Umbilical cord (tissue), 2 donors: Measurements from ENCODE around the gene ANO10. TPM values are rescaled to one million over a fixed set of nuclear protein-coding genes. Genes with fewer than 3 reads are reported as not detected.
"Not testable (repeated sequence)": the region's sequence is repeated elsewhere in the genome, so short reads cannot be mapped to it uniquely, and the experiment has no call there.

Experiments used
- DNase-seq: peaks from one replicate; pipeline ENCODE4 v3.0.0-alpha.2; 2015; ENCODE audit warnings: low spot score
- total RNA-seq: library from RNA; depleted of rRNA; stranded (reverse); fragments of >200 nt; gene quantifications from one replicate; pipeline ENCODE4 v1.2.3, GENCODE V29; 2014; ENCODE audit warnings: low replicate concordance; ENCODE audit not compliant: insufficient read depth

ANO10 gene
- total RNA-seq, 1 donor from 2014 or later, result 25.8 TPM

DNA sequence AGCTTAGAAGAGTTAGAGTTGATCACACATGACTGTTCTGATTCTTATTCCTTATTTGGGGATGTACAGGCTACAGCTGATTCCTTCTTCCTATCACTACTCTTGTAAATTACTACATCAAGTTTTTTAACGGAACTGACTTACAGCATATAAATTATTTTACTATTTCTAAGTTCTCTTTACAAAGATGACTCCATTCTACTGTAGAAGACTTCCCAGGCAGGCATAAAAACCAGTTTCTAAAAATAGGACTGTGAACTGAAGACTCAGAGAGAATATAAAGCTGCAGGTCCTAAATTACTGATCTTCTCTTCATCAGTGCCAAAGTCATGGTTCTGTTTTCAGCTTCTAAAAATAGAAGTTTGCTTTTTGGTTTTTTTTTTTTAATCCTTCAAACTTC lies 38.9 kb downstream of the ANO10 start:
- peak; percentile 73 for DNase-seq

DNA sequence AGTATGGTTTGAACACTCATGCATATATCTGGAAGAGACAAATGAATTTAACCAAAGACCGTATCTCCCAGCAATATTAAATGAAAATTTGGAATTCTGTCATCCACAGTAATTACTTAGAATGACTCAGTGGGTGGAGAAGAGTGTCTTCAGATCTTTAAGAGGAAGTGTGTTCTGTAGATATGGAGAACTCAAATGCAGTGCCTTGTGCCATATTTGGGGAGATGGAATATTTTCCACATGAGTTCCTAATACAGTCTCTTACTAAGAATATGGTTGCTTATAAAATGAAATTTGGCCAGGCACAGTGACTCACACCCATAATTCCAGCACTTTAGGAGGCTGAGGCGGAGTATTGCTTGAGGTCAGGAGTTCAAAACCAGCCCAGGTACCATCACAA lies 40.5 kb downstream of the ANO10 start:
- DNase-seq, result no peak

DNA sequence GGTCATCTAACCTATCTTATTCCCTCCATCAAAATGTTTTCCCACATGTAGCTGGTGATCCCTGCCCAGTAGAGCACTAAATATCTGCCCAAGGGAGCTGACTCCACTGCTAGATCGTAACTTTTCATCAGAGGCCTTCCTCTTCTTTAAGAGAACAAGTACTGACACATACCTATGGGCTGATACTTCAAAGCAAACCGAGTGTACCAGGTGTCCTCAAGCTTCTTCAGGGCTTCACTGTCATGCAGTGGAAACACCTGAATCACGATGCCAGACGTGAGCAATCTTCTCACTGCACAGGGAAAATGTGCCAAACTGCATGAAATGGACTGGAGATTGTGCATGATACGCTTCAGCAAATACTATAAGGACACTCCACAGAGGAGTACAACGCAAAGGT lies 41.6 kb downstream of the ANO10 start:
- DNase-seq, result peak; percentile 5

DNA sequence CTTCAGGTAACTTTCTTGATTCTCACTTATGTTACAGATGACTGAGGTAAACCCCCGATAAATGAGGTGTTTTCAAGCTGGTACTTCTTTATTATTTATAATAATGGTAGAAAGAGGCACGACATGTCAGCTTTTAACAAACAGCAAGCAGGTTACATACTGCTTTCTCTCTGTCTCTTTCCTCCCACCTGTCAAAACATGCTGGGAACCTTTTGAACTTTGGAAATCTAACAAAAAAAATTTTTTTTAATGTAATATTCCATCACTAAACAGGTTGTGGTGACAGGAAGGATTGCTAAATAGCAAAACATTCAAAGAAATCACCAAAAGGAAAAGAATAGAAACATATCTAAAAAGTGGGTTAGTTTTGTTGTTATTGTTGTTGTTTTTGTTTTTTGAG lies 48.2 kb downstream of the ANO10 start:
- no peak for DNase-seq

DNA sequence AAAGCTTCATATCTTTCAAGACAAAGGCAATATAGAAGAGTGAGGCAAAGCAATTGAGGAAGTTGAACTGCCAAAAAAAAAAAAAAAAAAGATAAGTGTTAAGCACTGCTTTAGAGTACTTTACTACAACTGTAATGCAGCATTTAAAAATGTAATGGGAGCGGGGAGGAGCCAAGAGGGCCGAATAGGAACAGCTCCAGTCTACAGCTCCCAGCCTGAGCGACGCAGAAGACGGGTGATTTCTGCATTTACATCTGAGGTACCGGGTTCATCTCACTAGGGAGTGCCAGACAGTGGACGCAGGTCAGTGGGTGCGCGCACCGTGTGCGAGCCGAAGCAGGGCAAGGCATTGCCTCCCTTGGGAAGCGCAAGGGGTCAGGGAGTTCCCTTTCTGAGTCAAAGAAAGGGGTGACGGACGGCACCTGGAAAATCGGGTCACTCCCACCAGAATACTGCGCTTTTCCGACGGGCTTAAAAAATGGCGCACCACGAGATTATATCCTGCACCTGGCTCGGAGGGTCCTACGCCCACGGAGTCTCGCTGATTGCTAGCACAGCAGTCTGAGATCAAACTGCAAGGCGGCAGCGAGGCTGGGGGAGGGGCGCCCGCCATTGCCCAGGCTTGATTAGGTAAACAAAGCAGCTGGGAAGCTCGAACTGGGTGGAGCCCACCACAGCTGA lies 56.0 kb downstream of the ANO10 start:
- not testable (repeated sequence) for DNase-seq

DNA sequence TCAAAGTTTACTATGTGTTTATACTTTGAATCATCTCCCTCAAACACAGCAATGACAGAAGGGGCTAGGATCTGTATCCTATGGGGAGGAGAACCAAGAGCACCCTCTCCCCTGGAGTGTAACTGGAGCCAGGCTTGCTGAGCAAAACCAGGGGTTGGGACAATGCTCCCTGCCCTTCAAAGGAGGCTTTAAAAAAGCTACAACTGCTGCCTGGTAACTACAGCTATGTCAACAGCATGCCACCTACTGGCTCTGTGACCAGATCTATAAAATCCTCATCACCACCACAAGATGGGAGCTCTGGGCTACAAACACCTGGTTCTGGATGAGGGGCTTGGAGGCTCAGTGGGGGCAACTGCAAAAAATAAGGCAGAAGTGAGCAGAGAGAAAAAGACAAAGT lies 61.9 kb downstream of the ANO10 start:
- no peak for DNase-seq

DNA sequence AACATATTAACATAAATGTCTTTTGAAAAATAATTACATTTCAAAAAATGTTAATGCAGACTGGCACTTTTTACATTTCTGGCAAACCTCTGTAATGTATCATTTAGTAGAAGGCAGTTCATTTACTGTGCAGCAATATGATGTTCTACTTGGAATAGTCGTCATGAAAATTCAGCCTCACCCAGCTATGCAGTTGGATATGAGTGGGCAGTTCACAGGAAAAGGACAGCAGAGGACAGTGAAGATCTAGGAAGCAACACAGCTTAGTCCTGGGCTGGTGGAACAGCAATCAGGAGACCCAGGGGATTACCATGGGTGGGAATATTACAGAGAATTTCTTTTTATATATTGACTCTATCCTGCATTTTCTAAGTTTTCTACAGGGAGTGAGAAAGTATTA lies 63.6 kb downstream of the ANO10 start:
- no peak for DNase-seq

DNA sequence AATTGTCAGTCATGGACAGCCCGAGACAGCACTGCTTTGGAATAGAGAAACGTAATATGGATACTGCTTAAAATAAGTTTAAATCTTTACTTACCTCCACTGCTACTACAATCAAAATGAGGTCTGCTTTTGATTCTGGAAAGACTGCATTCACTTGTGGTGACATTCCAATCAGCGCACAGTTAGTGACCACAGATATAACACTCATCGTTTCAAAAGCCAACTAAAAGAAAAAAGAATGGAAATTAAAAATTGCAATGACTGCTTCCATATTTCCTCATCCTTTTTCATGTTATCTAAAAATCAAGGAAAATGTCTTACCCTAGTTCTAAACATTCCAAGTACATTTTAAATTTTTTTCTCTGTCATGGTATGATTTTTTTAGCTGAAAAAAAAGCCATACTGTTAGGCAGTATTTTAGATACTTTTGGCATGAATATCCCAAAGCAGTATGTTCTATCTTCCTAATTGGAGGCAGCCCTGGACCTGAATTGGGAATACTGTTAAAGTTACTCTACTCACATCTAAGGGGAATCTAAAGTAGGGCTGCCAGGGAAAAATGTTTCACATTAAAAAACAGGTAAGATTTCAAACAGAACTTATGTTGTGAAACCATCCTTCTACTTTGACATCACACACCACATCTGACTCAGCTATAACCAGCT lies 72.1 kb downstream of the ANO10 start:
- DNase-seq, result no peak

DNA sequence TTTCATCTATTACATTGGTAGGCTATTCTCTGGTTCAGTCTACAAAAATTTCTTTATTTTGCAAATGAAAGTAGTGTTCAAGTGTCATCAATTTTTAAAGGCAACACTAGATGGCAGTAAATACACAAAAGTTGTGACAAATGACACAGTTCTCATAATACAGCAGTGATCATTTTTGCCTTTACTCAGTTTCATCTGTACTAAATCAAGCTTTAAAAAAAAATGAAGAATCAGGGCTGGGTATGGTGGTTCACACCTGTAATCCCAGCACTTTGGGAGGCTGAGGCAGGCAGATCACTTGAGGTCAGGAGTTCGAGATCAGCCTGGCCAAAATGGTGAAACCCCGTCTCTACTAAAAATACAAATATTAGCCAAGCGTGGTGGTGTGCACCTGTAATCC lies 77.5 kb downstream of the ANO10 start:
- DNase-seq, result peak; percentile 54

DNA sequence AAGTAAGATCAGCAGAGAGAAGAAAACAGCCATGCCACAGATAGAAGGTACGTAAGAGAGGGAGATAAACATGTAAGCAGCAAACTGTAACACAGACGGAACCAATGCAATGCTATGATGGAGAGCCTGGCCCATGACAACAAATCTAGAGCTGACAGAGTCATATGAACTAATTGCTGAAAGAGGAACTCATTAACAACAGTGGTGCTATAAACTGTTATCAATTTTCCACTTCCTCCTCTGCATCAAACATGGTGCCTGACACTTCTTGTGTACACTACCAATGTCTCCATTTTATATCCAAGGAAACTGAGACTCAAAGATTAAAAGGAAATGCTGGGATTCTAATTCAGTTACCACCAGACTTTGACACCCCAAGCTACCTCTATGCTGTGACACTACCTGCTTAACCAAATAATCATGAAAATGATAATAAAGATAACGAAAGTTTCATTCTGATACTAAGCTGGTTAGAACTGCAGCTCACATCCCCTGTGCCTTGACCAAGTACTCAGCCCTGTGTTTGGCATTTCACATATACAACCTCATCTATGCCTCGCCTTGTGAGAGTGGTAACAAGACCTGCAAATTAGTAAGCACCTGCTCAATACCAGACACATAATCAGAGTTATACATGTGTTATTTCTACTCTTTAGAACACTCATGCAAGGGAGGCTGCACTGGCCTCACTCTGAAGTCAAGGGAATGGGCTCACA lies 79.3 kb downstream of the ANO10 start:
- DNase-seq, result no peak

DNA sequence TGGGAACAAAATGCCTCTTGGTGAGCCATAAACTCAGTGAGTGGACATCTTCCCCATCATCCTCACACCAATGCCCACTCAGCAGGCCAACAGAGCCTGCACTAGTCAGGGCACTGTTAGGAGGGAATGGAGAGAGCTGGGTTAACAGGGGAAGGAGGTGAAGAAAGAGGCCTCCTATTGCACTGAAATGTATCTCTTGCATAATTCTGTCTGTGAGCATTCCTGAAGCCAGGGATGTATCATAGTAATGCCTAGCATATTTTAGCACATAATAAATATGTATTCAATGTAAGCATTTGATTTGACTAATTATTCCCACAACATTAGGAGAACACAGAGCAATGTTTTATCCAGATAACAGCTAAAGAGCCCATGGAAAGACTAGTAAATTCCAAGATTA lies 81.2 kb downstream of the ANO10 start:
- DNase-seq, result peak; percentile 9

DNA sequence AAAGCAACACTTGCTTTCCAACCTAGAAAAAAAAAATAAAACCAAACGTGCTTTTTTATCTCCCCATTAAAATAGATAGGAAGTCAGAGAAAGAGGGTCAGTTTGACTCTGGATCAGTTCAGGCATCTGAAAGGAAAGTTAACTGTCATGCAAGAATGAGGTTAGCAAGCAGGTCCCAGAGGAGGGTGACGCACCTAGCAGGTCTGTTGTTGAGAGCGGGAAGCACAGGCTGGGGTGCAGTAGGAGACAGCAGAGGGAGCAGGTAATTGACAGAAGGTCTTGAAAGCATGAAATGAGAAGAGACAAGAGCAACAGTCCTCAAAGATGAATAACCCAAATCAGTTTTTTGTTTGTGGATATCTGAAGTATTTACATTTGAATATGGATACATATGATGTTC lies 82.5 kb downstream of the ANO10 start:
- no peak for DNase-seq

DNA sequence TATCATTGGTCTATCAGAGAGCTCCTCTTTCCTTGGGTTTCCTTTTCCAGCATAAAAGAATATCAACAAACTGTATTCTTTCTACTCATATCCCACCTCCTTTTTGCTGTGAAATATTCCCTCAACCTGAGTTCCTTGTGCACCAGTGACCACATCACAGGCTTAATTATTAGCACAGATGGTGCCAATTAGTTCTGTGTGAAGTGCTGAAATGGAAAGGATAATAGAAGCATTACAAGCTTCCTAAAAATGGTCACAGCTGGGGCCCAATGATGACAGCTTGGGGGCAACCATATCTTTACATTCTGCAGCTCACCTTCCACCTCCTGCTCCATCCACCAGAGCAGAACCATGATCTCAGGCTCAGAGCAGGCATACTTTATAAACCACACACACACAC lies 84.6 kb downstream of the ANO10 start:
- DNase-seq, result no peak

DNA sequence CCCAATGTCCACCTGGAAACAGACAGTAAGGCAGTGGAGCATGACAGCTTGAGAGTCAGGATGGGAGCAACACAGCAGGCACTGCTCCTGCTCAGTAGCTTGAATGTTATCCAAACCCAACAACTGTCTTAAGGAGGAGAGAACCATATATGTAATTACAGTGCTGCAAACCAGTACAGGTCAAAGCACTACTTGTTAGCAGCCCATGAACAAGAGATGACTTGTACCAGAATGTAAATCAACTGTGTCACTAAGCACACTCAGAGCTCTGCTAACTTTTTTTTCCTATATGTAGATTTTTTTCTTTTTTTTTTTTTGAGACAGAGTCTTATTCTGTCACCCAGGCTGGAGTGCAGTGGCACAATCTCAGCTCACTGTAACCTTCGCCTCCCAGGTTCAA lies 87.1 kb downstream of the ANO10 start:
- peak; percentile 8 for DNase-seq

DNA sequence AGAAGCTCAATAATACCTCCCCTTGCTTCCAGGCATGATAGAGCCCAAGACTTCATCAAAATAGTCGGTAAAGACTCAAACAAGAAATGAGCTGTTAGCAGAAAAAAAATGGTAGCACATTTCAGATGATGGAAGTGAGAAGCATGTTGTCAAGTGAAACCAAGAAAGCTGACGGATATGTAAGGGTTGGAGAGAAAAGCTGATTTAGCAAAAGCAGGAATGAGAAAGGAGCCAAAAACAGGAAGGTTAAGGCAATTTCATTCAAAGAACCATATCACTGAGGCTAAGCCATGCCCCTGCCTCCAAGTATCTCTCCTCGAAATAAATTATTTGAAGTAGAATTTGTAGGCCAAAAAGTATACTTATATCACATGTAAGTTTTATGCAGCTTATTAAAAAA lies 88.8 kb downstream of the ANO10 start:
- DNase-seq, result no peak

DNA sequence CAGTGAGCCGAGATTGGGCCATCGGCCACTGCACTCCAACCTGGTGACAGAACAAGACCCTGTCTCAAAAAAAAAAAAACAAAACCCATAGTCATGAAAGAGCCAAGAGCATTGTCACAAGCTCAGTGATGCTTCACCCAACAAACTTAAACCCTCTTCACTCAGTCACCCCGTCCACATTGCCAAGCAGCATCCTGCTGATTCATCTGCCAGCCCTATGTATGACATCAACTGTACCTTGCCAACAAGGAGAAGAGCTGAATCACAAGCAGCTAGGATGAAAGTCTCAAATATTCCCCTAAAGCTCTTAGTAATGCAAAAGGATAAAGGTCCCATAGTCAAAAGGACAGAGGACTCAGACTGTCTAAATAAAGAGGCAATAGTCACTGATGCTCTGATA lies 90.0 kb downstream of the ANO10 start:
- DNase-seq, result peak; percentile 17

DNA sequence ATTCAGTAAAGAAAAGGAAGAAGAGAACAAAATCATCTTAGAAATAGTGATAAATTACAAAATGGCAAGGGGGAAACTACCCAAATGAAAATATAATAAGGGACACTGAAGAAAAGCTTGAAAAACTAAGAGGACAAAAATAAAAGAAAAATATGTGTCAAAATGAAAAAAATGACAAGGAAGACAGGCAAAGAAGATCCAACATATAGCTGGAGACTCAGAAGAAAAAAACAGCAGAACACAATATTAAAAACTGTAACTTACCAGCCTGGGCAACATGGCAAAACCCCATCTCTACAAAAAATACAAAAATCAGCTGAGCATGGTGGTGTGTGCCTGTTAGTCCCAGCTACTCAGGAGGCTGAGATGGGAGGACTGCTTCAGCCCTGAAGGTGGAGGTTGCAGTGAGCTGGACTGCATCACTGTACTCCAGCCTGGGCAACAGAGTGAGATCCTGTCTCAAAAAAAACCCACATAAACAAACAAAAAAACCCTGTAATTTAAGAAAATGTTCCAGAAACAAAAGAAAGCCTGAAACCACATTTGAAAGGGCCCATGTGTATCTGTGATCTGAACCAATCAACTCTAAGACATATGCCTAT lies 93.2 kb downstream of the ANO10 start:
- DNase-seq, result no peak

DNA sequence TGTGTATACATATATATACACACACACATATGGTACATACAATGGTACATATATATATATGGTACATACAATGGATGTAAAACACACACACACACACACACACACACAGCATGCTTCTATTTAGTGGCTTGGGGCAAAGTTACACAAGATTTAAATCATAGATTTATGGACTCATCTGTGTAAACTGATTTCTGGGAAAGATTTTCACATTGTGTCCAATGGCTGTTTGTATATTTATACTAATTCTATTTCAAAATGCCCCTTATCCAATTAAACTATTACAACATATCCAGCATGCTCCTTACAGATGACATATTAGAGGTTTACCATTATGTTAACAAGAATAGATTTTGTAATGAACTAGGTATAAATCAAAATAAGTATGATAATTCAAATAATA lies 94.9 kb downstream of the ANO10 start:
- DNase-seq, result no peak

DNA sequence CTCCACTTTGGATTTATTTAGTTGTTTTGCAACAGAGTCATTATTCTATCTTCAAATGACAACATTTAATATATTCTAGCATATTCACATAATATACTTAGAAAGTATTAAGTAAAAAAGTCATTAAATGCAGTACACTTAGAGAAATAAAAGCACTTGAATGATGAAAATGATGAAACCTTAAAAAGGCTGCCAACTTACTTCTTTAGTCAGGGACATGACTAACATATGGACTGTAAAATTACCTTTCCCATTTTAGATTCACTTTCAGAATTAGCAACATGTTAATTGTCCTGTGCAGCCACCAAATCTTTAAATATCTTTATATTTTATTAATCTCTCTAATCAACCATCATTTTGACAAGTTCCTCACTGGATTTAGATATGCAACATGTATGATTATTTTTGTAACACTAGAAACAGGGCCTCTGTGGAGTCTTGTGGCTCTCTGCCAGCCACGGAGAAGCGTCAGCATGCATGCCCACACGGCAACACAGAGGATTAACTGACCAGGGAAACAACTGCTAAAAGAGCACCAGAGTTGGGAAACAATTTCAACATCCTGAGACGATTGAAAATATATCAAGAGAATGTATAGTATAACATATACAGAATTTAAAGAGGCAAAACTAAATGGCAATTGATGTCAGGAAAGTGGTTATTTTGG lies 95.7 kb downstream of the ANO10 start:
- no peak for DNase-seq

DNA sequence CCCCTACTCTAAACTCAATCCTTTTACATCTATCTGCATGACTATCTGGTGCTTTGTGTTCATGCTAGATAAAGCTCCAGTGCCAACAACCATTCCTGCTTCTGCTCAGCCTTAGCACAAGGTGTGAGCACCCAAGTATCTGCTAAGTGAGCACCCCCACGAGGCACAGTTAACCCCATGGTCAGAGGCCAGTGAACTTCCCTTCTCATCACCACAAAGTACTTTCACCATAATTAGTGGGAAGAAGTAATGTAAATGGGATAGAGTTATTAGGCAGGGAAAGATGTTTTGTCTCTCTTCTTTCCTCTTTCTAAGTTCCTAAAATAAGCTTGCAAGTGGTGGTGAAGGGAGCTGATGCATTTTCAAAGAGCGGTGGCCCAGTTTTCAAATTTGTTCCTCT lies 96.4 kb downstream of the ANO10 start:
- no peak for DNase-seq

DNA sequence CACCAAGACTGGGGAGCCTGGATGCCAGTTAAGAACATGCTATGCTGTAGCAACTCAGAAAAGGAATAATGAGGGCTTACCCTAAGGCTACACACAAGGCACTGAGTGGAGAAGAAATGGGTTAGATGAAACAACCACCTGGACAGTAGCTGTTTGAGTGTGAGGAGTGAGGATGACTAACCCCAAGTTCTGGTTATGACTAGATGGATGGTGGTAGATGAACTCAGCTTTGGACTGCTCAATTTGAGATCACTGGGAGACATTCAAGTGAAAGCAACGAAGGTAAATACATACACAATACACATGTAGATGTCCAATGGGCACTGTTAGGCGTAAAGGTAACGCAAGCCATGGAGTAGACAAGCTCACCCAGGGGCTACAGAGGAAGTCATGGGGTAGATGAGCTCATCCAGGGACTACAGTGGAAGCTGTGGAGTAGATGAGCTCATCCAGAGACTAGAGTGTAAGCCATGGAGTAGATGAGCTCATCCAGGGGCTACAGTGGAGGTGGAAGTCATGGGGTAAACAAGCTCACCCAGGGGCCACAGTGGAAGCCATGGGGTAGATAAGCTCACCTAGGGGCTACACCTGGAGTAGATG lies 98.3 kb downstream of the ANO10 start:
- DNase-seq, result no peak
